HG03139 (cell line): Measurements from ENCODE around the gene PCDHA7.
"Not testable (repeated sequence)": the region's sequence is repeated elsewhere in the genome, so short reads cannot be mapped to it uniquely, and the experiment has no call there.

Experiments used
- ATAC-seq: cut with Tn5 transposase; IDR thresholded peaks from one replicate; pipeline ENCODE4 v1.9.1; 2021; ENCODE audit not compliant: unreplicated experiment

The PCDHA7 gene

GRCh38 chr5:140857177-140857986 lies 23.3 kb downstream of the PCDHA7 start:
- no peak for ATAC-seq

DNA sequence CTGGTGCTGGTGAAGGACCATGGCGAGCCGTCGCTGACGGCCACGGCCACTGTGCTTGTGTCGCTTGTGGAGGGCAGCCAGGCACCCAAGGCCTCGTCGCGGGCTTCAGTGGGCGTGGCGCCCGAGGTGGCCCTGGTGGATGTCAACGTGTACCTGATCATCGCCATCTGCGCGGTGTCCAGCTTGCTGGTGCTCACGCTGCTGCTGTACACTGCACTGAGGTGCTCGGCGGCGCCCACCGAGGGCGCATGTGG lies 23.8 kb downstream of the PCDHA7 start:
- ATAC-seq, result no peak

DNA sequence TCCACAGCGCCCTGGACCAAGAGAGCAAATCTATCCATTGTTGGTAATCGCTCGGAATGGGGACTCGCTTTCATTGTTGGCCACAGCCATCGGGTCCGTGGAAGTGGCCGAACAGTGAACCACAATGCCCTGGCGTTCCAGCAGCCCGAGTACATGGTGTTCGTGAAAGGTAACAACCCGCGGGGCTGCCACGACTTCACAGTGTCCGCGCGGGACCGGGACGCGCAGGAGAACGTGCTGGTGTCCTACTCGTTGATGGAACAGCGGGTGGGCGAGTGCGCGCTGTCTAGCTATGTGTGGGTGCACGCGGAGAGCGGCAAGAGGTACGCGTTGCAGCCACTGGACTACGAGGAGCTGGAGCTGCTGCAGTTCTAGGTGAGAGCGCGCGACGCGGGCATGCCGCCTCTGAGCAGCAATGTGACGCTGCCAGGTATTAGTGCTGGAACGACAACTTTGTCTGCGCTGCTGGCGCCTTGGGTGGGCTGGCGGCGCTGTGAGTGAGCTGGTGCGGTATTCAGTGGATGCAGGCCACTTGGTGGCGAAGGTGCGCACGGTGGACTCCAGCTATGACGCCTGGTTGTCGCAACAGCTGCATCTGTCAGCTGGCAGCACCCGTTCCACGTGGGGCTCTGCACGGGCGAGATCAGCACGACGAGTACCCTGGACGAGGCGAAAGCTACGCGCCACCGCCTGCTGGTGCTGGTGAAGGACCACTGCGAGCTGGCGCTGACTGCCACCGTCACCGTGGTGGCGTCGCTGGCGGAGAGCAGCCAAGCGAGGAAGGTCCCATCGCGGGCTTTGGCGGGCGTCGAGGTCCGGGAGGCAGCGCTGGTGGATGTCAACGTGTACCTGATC lies 28.6 kb downstream of the PCDHA7 start:
- ATAC-seq, result no peak

GRCh38 chr5:140868721-140869554 lies 34.9 kb downstream of the PCDHA7 start, which contains the start of gene PCDHA11:
PCDHA11 (plus strand) TSS chr5:140868957; CDS start chr5:140869104, 147 bp downstream.
- no peak for ATAC-seq

DNA sequence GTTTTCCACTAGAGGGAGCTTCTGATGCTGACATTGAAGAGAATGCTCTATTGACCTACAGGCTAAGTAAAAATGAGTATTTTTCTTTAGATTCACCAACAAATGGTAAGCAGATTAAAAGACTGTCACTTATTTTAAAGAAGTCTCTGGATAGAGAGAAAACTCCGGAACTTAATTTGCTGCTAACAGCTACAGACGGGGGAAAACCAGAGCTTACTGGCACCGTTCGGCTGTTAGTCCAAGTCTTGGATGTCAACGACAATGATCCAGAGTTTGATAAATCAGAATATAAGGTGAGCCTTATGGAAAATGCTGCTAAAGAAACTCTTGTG lies 35.5 kb downstream of the PCDHA7 start:
- no peak for ATAC-seq

DNA sequence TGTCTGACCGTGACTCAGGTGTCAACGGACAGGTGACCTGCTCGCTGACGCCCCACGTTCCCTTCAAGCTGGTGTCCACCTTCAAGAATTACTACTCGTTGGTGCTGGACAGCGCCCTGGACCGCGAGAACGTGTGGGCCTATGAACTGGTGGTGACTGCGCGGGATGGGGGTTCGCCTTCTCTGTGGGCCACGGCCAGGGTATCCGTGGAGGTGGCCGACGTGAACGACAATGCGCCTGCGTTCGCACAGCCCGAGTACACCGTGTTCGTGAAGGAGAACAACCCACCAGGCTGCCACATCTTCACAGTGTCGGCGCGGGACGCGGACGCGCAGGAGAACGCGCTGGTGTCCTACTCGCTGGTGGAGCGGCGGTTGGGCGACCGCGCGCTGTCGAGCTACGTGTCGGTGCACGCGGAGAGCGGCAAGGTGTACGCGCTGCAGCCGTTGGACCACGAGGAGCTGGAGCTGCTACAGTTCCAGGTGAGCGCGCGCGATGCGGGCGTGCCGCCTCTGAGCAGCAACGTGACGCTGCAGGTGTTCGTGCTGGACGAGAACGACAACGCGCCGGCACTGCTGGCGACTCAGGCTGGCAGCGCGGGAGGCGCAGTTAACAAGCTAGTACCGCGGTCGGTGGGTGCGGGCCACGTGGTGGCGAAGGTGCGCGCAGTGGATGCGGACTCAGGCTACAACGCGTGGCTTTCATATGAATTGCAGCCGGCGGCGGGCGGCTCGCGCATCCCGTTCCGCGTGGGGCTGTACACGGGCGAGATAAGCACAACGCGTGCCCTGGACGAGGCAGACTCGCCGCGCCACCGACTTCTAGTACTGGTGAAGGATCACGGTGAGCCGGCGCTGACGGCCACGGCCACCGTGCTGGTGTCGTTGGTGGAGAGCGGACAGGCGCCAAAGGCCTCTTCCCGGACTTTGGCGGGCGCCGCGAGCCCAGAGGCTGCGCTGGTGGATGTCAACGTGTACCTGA lies 36.4 kb downstream of the PCDHA7 start:
- ATAC-seq, result no peak

DNA sequence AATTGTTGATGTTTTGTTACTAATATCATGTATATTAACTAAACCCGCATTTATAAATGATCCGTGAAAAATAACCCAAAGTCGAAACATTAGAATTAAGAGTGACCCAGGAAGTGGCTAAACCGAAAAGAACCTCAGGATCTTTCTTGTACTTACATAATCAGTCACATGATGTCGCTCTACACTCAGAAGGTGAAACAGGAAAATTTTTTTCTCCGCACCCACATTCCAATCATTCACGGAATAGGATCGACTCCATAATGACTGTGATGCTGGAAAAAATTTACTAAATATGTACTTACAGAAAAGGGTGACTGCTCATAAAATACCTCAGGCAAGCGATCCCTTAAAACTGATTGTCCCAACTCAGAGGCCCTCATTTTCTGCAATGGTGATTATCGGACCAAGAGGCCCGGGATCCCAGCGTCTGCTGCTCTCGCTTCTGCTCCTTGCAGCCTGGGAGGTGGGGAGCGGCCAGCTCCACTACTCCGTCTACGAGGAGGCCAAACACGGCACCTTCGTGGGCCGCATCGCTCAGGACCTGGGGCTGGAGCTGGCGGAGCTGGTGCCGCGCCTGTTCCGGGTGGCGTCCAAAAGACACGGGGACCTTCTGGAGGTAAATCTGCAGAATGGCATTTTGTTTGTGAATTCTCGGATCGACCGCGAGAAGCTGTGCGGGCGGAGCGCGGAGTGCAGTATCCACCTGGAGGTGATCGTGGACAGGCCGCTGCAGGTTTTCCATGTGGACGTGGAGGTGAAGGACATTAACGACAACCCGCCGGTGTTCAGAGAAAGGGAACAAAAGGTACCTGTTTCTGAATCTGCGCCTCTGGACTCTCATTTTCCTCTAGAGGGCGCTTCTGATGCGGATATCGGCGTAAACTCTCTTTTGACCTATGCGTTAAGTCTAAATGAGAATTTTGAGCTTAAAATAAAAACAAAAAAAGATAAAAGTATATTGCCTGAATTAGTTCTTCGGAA lies 41.3 kb downstream of the PCDHA7 start, which contains the start of gene PCDHA12:
Gene PCDHA12 (plus strand): TSS at position 224 of the 981 bp plus-strand sequence. CDS start 165 bp downstream, at position 389.
- ATAC-seq, result no peak

- ATAC-seq, result not testable (repeated sequence)
Measured at GRCh38 chr5:140876541-140877261, 42.6 kb downstream of the PCDHA7 start.

DNA sequence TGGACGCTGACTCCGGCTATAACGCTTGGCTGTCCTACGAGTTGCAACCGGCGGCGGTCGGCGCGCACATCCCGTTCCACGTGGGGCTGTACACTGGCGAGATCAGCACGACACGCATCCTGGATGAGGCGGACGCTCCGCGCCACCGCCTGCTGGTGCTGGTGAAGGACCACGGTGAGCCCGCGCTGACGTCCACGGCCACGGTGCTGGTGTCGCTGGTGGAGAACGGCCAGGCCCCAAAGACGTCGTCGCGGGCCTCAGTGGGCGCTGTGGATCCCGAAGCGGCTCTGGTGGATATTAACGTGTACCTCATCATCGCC lies 43.2 kb downstream of the PCDHA7 start:
- no peak for ATAC-seq

GRCh38 chr5:140881889-140882590 lies 48.0 kb downstream of the PCDHA7 start, which contains the start of gene PCDHA13:
PCDHA13 (plus strand) TSS chr5:140882124; CDS start chr5:140882269, 145 bp downstream.
- no peak for ATAC-seq

- no peak for ATAC-seq
Measured at GRCh38 chr5:140882591-140882899, 48.5 kb downstream of the PCDHA7 start.

DNA sequence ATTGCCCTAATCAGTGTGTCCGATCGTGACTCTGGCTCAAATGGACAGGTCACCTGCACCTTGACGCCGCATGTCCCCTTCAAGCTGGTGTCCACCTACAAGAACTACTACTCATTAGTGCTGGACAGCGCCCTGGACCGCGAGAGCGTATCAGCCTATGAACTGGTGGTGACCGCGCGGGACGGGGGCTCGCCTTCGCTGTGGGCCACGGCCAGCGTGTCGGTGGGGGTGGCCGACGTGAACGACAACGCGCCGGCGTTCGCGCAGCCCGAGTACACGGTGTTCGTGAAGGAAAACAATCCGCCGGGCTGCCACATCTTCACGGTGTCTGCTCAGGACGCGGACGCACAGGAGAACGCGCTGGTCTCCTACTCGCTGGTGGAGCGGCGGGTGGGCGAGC lies 49.3 kb downstream of the PCDHA7 start:
- no peak for ATAC-seq

DNA sequence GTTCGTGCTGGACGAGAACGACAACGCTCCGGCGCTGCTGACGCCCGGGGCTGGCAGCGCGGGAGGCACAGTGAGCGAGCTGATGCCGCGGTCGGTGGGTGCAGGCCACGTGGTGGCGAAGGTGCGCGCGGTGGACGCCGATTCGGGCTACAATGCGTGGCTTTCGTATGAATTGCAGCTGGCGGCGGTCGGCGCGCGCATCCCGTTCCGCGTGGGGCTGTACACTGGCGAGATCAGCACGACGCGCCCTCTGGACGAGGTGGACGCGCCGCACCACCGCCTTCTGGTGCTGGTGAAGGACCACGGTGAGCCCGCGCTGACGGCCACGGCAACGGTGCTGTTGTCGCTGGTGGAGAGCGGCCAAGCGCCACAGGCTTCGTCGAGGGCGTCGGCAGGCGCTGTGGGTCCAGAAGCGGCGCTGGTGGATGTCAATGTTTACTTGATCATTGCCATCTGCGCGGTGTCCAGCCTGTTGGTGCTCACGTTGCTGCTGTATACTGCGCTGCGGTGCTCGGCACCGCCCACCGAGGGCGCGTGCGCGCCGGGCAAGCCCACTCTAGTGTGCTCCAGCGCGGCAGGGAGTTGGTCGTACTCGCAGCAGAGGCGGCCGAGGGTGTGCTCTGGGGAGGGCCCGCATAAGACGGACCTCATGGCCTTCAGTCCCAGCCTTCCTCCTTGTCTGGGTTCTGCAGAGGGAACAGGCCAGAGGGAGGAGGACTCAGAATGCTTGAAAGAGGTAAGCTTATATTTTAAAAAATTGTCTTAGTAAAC lies 50.0 kb downstream of the PCDHA7 start:
- no peak for ATAC-seq
